Epithelial cell of prostate (primary cell): ENCODE data around the gene ADAMTS2.

Source experiments
- DNase-seq: peaks from one replicate; pipeline ENCODE4 v3.0.0-alpha.2; 2011; ENCODE audit warnings: low read depth, low spot score
- H3K27ac ChIP-seq: fragments of 450-650 bp; 2 replicates; pipeline ENCODE4 v1.5.1; 2017; ENCODE audit warnings: mild to moderate bottlenecking

Gene ADAMTS2

GRCh38 chr5:179345183-179345432 is 153 bp downstream of the ADAMTS2 start:
- DNase-seq = no peak
- H3K27ac ChIP-seq = no peak overlapping the region

GRCh38 chr5:179344431-179345182 is 654 bp downstream of the ADAMTS2 start:
- H3K27ac ChIP-seq = no peak overlapping the region
- DNase-seq = no peak

- H3K27ac ChIP-seq = no peak overlapping the region
- no peak for DNase-seq
Observed at GRCh38 chr5:179343719-179344430, 1.4 kb downstream of the ADAMTS2 start.

- no peak for DNase-seq
- no peak overlapping the region for H3K27ac ChIP-seq
Observed at GRCh38 chr5:179343021-179343718, 2.1 kb downstream of the ADAMTS2 start.

- no peak for DNase-seq
- H3K27ac ChIP-seq = no peak overlapping the region
Observed at GRCh38 chr5:179342577-179342976, 2.7 kb downstream of the ADAMTS2 start.

- DNase-seq = no peak
- no peak overlapping the region for H3K27ac ChIP-seq
Observed at GRCh38 chr5:179340465-179340864, 4.8 kb downstream of the ADAMTS2 start.

- DNase-seq = no peak
- no peak overlapping the region for H3K27ac ChIP-seq
Observed at GRCh38 chr5:179339996-179340395, 5.3 kb downstream of the ADAMTS2 start.

GRCh38 chr5:179339081-179339480 is 6.2 kb downstream of the ADAMTS2 start:
- no peak overlapping the region for H3K27ac ChIP-seq
- DNase-seq = no peak

GRCh38 chr5:179337796-179338676 is 7.2 kb downstream of the ADAMTS2 start:
- no peak for DNase-seq
- no peak overlapping the region for H3K27ac ChIP-seq

GRCh38 chr5:179336871-179337795 is 8.1 kb downstream of the ADAMTS2 start:
- no peak overlapping the region for H3K27ac ChIP-seq
- DNase-seq = no peak

- no peak overlapping the region for H3K27ac ChIP-seq
- DNase-seq = no peak
Observed at GRCh38 chr5:179336126-179336870, 9.0 kb downstream of the ADAMTS2 start.

GRCh38 chr5:179333796-179334761 is 11.2 kb downstream of the ADAMTS2 start:
- no peak for DNase-seq
- H3K27ac ChIP-seq = no peak overlapping the region

- no peak for DNase-seq
- H3K27ac ChIP-seq = no peak overlapping the region
Observed at GRCh38 chr5:179332741-179333290, 12.4 kb downstream of the ADAMTS2 start.

GRCh38 chr5:179331591-179332375 is 13.5 kb downstream of the ADAMTS2 start:
- no peak for DNase-seq
- no peak overlapping the region for H3K27ac ChIP-seq

- no peak overlapping the region for H3K27ac ChIP-seq
- no peak for DNase-seq
Observed at GRCh38 chr5:179330186-179330900, 14.9 kb downstream of the ADAMTS2 start.

GRCh38 chr5:179328291-179328690 is 17.0 kb downstream of the ADAMTS2 start:
- H3K27ac ChIP-seq = no peak overlapping the region
- no peak for DNase-seq
